Gastroesophageal sphincter (tissue), 4 donors: ENCODE measurements around the gene ACSF2. TPM values are rescaled to one million over a fixed set of nuclear protein-coding genes. Genes with fewer than 3 reads are reported as not detected.
A peak's percentile ranks its signal among the peaks of the same experiment; 100 is the strongest.
"Not testable (repeated sequence)": the region's sequence is repeated elsewhere in the genome, so short reads cannot be mapped to it uniquely, and the experiment has no call there.

Experiments used
- ATAC-seq: fragments of 150-250 bp; one replicate; pipeline ENCODE4 v1.9.1; 2016; ENCODE audit warnings: mild to moderate bottlenecking, moderate library complexity
- H3K27ac ChIP-seq, 4 donors: fragments of 200-600 bp; sonication (generic) in 3 of 4; 1 replicate in 3 of 4; 2 replicates in 1 of 4; pipeline ENCODE4 v1.5.1; 2016 to 2019
- H3K27me3 ChIP-seq: fragments of 200-600 bp; sonication (generic); one replicate; pipeline ENCODE4 v1.5.1; 2019
- H3K36me3 ChIP-seq, 2 donors: fragments of 200-600 bp; sonication (generic); one replicate each; pipeline ENCODE4 v1.5.1; 2019; ENCODE audit warnings: control low read depth in 1 of 2
- H3K4me1 ChIP-seq, 3 donors: fragments of 200-600 bp; sonication (generic); 1 replicate in 2 of 3; 2 replicates in 1 of 3; pipeline ENCODE4 v1.5.1; 2016 to 2019; ENCODE audit warnings: control low read depth in 2 of 3
- H3K4me3 ChIP-seq, 2 donors: fragments of 200-600 bp; sonication (generic); one replicate each; pipeline ENCODE4 v1.5.1; 2019; ENCODE audit warnings: mild to moderate bottlenecking in 1 of 2, moderate library complexity in 1 of 2
- H3K9me3 ChIP-seq, 3 donors: fragments of 200-600 bp; sonication (generic); one replicate each; pipeline ENCODE4 v1.5.1; 2017 to 2019; ENCODE audit warnings: control low read depth in 2 of 3
- EP300 ChIP-seq: sonication (generic); formaldehyde crosslinking; IDR thresholded peaks from one replicate; pipeline ENCODE4 v1.6.1; 2017; ENCODE audit warnings: antibody characterized with exemption, mild to moderate bottlenecking
- POLR2A ChIP-seq, 2 donors: fragments of 450-650 bp; IDR thresholded peaks; one replicate each; pipeline ENCODE4 v1.6.1; 2017; ENCODE audit warnings: antibody characterized with exemption in 2 of 2, mild to moderate bottlenecking in 2 of 2, moderate library complexity in 1 of 2
- POLR2AphosphoS5 ChIP-seq: sonication (generic); formaldehyde crosslinking; IDR thresholded peaks from one replicate; pipeline ENCODE4 v1.6.1; 2017; ENCODE audit warnings: antibody characterized with exemption
- WGBS, 2 donors: methylation state at CpG; one replicate each; pipeline ENCODE4 v1.1.5; 2018; ENCODE audit warnings: low coverage in 1 of 2; 5-methylcytosine and 5-hydroxymethylcytosine counted together
- total RNA-seq, 4 donors: library from RNA; depleted of rRNA; stranded (reverse); fragments of >200 nt; gene quantifications; one replicate each; pipeline ENCODE4 v1.1.0, GENCODE V29; 2016
- TF ChIP-seq, protein P1 (sequence below), 4 experiments: fragments of 200-600 bp in 2 of 4; fragments of 450-650 bp in 2 of 4; sonication (generic) in 1 of 4; IDR thresholded peaks; one replicate each; pipeline ENCODE4 v1.5.1; 2017 to 2019; ENCODE audit warnings: antibody characterized with exemption in 4 of 4, mild to moderate bottlenecking in 2 of 4, moderate library complexity in 2 of 4

The ACSF2 gene
- total RNA-seq, 4 donors from 2014 or later: 11.5 to 23.3 (median 16.1) TPM

DNA sequence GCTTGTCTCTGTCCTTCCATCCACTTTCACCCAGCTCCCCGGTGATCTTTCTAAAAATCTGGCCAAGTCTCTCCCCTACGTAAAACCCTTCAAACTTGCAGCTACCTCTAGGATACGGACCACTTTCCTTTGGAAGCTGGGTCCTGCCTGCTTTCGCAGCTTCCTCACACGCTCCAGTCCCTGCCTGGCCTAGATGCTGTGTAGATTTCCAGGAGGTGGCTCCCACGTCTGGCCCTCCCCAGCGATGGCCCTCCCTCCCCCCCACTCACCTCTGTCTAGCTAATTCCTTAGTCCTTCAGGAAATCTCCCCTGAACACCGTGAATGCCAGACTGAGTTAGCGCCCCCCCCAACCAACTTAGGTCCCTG lies 28.1 kb upstream of the ACSF2 start:
- TF ChIP-seq EP300 (no peak), POLR2A (IDR thresholded peaks at IDR 0.05) (no peak)
- 38 to 42% methylated on average over 3 to 9 of the region's 9 CpGs for WGBS, 2 donors
- ATAC-seq: no peak

DNA sequence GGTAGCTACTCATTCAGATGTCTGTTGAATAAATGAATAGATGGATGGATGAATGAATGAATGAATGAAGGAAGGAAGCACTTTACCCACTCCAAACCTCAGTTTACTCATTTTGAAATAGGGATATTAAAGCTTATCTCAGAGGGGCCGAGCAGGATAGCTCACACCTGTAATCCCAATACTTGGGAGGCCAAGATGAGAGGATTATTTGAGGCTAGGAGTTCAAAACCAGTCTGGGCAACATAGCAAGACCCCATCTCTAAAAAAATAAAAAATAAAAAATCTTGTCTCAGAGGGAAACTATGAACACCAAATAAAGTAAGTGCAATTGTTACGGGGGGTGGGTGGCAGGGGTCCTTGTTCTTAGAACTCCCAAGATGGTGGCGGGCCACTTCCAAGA lies 27.3 kb upstream of the ACSF2 start:
- H3K36me3 ChIP-seq: peaks cover 0 to 17% of the 10 kb centered on the region in 2 donors
- H3K27me3 ChIP-seq, H3K27ac ChIP-seq, ATAC-seq, H3K4me3 ChIP-seq, H3K9me3 ChIP-seq: not testable (repeated sequence)
- 83 to 94% methylated on average over 3 of the region's 3 CpGs for WGBS, 2 donors
- H3K4me1 ChIP-seq: peaks cover 0 to 35% (median 17%) of the 10 kb centered on the region in 3 donors

More for the DNA sequence above, 28.1 kb upstream of the ACSF2 start:
- Histone ChIP-seq H3K9me3 (no peaks in the 10 kb centered on the region), H3K4me1 (peaks cover 0 to 35% (median 17%) of the 10 kb centered on the region in 3 donors), H3K27me3 (no peaks in the 10 kb centered on the region), H3K27ac (peak overlapping the region in 1 of 4 donors; percentile 79), H3K4me3 (peak overlapping the region in 1 of 2 donors; percentile 94), H3K36me3 (peaks cover 0 to 25% of the 10 kb centered on the region in 2 donors)

DNA sequence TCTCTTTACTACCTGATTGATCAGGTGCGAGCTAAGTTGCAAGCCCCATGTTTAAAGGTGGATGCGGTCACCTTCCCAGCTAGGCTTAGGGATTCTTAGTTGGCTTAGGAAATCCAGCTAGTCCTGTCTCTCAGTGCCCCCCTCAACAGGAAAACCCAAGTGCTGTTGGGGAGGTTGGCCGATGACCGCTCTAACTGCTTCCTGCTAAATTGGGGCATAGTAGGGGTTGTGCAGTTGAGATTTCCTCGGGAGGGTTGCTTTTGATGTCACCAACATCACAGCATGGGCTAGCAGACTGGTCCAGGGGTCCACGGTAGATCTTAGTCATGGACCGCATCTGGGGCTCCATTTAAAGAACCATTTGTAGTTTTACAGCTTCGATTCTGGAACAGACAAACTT lies 26.4 kb upstream of the ACSF2 start:
- H3K9me3 ChIP-seq, H3K27me3 ChIP-seq, H3K4me3 ChIP-seq, H3K36me3 ChIP-seq, H3K27ac ChIP-seq, ATAC-seq: not testable (repeated sequence)
- WGBS, 2 donors: 95 to 100% methylated on average over 3 to 5 of the region's 8 CpGs
- peaks cover 0 to 29% (median 17%) of the 10 kb centered on the region in 3 donors for H3K4me1 ChIP-seq

DNA sequence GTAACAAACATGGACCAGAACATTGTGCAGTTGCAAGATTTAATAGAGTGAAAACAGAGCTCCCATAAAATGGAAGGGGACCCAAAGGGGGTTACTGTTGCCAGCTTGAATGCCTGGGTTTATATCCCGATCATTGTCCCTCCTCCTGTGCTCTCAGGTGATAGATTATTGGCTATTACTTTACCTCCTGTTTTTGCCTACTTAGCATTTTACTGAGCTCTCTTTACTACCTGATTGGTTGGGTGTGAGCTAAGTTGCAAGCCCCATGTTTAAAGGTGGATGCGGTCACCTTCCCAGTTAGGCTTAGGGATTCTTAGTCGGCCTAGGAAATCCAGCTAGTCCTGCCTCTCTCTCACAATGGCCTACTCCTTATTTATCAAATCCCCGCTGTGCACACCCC lies 20.7 kb upstream of the ACSF2 start:
- H3K9me3 ChIP-seq, H3K27ac ChIP-seq, ATAC-seq, H3K4me1 ChIP-seq, H3K4me3 ChIP-seq, H3K36me3 ChIP-seq: not testable (repeated sequence)
- WGBS, 2 donors: 33 to 74% methylated on average over 1 to 4 of the region's 4 CpGs
- H3K27me3 ChIP-seq: peaks cover 19% of the 10 kb centered on the region

DNA sequence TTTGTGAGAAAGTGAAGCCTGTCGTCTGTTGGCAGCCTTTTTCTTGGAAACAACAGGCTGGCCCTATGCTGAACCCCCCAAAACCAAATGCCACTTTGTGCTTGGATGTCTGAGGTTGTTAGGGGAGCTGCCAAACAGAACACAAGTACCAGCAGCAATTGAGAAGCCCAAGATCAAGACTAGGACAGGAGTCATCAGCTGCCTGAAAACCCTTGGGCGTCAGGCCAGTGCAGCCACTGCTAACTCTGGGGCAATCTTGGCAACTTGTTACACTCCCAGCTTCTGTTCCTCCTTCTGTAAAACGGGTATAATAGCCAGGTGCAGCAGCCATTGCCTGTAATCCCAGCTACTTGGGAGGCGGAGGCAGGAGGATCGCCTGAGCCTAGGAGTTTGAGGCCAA lies 19.4 kb upstream of the ACSF2 start:
- Histone ChIP-seq H3K27me3 (peaks cover 19% of the 10 kb centered on the region), H3K27ac (no peak overlapping the region), H3K4me1 (no peaks in the 10 kb centered on the region), H3K9me3 (no peaks in the 10 kb centered on the region), H3K4me3 (no peak overlapping the region), H3K36me3 (no peaks in the 10 kb centered on the region)
- ATAC-seq: no peak
- TF ChIP-seq EP300: no peak
- TF ChIP-seq POLR2A (IDR thresholded peaks at IDR 0.05): no peak
- no peak for TF ChIP-seq POLR2AphosphoS5
- TF ChIP-seq, protein P1, sequence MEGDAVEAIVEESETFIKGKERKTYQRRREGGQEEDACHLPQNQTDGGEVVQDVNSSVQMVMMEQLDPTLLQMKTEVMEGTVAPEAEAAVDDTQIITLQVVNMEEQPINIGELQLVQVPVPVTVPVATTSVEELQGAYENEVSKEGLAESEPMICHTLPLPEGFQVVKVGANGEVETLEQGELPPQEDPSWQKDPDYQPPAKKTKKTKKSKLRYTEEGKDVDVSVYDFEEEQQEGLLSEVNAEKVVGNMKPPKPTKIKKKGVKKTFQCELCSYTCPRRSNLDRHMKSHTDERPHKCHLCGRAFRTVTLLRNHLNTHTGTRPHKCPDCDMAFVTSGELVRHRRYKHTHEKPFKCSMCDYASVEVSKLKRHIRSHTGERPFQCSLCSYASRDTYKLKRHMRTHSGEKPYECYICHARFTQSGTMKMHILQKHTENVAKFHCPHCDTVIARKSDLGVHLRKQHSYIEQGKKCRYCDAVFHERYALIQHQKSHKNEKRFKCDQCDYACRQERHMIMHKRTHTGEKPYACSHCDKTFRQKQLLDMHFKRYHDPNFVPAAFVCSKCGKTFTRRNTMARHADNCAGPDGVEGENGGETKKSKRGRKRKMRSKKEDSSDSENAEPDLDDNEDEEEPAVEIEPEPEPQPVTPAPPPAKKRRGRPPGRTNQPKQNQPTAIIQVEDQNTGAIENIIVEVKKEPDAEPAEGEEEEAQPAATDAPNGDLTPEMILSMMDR (IDR thresholded peaks at IDR 0.05): no peak
- 57 to 72% methylated on average over 2 to 4 of the region's 5 CpGs for WGBS, 2 donors

DNA sequence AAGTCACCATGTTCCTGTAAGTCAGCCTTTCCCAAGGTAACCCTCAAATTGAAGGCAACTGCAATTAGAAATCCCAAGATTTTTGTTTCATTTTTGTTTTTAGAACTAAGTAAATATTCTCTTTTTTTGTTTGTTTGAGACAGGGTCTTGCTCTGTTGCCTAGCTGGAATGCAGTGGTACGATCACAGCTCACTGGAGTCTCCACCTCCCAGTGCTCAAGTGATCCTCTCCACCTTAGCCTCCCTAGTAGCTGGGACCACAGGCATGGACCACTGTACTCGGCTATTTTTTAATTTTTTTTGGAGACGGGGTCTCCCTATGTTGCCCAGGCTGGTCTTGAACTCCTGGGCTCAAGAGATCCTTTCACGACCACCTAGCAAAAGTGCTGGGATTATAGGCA lies 18.1 kb upstream of the ACSF2 start:
- Histone ChIP-seq H3K4me3 (no peak overlapping the region), H3K9me3 (no peaks in the 10 kb centered on the region), H3K27ac (no peak overlapping the region), H3K36me3 (no peaks in the 10 kb centered on the region), H3K4me1 (no peaks in the 10 kb centered on the region), H3K27me3 (peaks cover 19% of the 10 kb centered on the region)
- WGBS, 2 donors: 63 to 85% methylated on average over 3 of the region's 4 CpGs
- TF ChIP-seq POLR2AphosphoS5 (no peak), POLR2A (IDR thresholded peaks at IDR 0.05) (no peak)
- no peak for ATAC-seq

DNA sequence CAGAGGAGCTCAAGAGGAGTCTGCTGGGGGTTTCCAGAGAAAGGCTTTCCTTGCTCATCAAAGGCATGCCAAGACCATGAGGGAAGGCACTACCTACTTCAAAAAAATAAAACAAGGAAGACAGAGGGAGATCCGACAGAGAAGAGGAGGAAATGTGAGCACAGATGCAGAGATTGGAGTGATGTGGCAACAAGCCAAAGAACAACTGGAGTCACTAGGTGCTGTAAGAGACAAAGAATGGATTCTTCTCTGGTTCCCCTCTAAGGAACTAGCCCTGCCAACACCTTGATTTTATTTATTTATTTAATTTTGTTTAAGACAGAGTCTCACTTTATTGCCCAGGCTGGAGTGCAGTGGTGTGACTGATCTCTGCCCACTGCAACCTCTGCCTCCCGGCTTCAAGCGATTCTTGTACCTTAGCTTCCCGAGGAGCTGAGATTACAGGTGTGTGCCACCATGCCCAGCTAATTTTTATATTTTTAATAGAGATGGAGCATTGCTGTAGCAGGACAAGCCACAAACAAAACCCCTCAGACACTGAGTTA lies 13.8 kb upstream of the ACSF2 start:
- Histone ChIP-seq H3K4me1 (no peaks in the 10 kb centered on the region), H3K36me3 (no peaks in the 10 kb centered on the region), H3K27ac (no peak overlapping the region), H3K9me3 (no peaks in the 10 kb centered on the region), H3K27me3 (no peaks in the 10 kb centered on the region), H3K4me3 (no peak overlapping the region)
- no peak for ATAC-seq
- 44 to 83% methylated on average over 1 of the region's 4 CpGs for WGBS, 2 donors
- TF ChIP-seq POLR2AphosphoS5 (no peak), EP300 (no peak), POLR2A (IDR thresholded peaks at IDR 0.05) (no peak)
- TF ChIP-seq, protein P1 (IDR thresholded peaks at IDR 0.05): no peak
